Measurements from ENCODE around the gene RAI1. TPM values are rescaled to one million over a fixed set of nuclear protein-coding genes. Genes with fewer than 3 reads are reported as not detected.

Gene RAI1
- total and polyA plus RNA-seq, 10 of the 15 experiments (the other 5 are each of a cell fraction or from before 2014, with no cell fraction given) = 0.66 to 37.7 (median 6.0) TPM

DNA sequence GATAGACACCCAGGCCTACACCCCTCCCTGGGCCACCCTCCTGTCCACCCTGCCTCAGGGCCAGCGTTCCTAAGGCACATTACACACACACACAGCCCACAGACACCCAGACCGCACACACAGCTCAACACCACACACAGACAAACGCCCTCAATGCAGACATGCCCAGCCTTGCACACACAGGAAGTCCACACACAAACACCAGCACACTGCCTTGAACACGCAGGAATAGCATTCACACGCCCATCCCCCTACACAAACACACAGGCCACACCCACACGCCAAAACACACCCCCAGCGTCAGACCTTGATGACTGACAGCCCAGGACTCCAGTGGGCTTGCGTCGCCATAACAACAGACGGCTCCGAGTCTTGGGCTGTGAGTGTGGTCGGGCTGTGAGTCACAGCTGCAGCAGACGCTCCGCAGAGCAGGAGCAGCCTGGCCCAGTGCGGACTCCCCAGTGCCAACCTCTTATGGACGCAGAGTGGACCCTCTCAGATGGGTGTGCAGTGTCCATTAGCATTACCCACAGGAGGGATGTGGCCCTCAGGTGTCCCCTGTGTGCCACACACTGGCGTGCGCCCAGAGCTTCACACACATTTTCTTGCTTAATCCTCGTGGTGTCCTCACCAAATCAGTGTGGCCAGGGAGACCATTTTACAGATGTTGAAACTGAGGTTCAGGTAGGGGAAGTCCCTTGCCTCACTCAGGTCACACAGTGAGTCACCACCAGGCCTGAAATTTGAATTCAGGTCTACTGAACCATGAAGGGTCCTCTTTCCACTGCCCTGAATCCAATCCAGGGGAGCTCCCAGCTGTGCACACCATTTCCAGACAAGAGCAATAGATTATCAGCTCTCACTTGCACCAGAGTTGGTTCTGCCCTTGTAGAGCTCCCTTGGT, 17.8 kb upstream of the RAI1 start (continued):
- TF ChIP-seq, protein P1, sequence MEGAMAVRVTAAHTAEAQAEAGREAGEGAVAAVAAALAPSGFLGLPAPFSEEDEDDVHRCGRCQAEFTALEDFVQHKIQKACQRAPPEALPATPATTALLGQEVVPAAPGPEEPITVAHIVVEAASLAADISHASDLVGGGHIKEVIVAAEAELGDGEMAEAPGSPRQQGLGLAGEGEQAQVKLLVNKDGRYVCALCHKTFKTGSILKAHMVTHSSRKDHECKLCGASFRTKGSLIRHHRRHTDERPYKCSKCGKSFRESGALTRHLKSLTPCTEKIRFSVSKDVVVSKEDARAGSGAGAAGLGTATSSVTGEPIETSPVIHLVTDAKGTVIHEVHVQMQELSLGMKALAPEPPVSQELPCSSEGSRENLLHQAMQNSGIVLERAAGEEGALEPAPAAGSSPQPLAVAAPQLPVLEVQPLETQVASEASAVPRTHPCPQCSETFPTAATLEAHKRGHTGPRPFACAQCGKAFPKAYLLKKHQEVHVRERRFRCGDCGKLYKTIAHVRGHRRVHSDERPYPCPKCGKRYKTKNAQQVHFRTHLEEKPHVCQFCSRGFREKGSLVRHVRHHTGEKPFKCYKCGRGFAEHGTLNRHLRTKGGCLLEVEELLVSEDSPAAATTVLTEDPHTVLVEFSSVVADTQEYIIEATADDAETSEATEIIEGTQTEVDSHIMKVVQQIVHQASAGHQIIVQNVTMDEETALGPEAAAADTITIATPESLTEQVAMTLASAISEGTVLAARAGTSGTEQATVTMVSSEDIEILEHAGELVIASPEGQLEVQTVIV (IDR thresholded peaks at IDR 0.05; ENCODE audit: borderline replicate concordance, partially characterized antibody) = no peak
- TF ChIP-seq SREBF1 (IDR thresholded peaks at IDR 0.05; ENCODE audit: low read length) = no peak
- TF ChIP-seq POU2F2 (IDR thresholded peaks at IDR 0.05; ENCODE audit: borderline replicate concordance, low read depth, low read length) = no peak
- TF ChIP-seq FOXK2 (IDR thresholded peaks at IDR 0.05) = no peak
- TF ChIP-seq, protein P2, sequence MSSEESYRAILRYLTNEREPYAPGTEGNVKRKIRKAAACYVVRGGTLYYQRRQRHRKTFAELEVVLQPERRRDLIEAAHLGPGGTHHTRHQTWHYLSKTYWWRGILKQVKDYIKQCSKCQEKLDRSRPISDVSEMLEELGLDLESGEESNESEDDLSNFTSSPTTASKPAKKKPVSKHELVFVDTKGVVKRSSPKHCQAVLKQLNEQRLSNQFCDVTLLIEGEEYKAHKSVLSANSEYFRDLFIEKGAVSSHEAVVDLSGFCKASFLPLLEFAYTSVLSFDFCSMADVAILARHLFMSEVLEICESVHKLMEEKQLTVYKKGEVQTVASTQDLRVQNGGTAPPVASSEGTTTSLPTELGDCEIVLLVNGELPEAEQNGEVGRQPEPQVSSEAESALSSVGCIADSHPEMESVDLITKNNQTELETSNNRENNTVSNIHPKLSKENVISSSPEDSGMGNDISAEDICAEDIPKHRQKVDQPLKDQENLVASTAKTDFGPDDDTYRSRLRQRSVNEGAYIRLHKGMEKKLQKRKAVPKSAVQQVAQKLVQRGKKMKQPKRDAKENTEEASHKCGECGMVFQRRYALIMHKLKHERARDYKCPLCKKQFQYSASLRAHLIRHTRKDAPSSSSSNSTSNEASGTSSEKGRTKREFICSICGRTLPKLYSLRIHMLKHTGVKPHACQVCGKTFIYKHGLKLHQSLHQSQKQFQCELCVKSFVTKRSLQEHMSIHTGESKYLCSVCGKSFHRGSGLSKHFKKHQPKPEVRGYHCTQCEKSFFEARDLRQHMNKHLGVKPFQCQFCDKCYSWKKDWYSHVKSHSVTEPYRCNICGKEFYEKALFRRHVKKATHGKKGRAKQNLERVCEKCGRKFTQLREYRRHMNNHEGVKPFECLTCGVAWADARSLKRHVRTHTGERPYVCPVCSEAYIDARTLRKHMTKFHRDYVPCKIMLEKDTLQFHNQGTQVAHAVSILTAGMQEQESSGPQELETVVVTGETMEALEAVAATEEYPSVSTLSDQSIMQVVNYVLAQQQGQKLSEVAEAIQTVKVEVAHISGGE (CRISPR knock-in tag; IDR thresholded peaks at IDR 0.05) = 0 out of 2 replicates have a peak, but pooled peaks have one; percentile 12
- peak; percentile 13 for TF ChIP-seq SP1 (IDR thresholded peaks at IDR 0.05; ENCODE audit: low read depth, low read length)
- TF ChIP-seq CEBPB (IDR thresholded peaks at IDR 0.05; ENCODE audit: borderline replicate concordance in 1 of 2, low read depth in 2 of 2, low read length in 2 of 2) = no peak
- peak; percentile 75 for TF ChIP-seq NBN (IDR thresholded peaks at IDR 0.05)
- peak; percentile 68; the same call in 1 of the 2 replicates for TF ChIP-seq CBFB (IDR thresholded peaks at IDR 0.05; ENCODE audit: low read depth)
- TF ChIP-seq, protein P3, sequence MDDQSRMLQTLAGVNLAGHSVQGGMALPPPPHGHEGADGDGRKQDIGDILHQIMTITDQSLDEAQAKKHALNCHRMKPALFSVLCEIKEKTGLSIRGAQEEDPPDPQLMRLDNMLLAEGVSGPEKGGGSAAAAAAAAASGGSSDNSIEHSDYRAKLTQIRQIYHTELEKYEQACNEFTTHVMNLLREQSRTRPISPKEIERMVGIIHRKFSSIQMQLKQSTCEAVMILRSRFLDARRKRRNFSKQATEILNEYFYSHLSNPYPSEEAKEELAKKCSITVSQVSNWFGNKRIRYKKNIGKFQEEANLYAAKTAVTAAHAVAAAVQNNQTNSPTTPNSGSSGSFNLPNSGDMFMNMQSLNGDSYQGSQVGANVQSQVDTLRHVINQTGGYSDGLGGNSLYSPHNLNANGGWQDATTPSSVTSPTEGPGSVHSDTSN (IDR thresholded peaks at IDR 0.05; ENCODE audit: insufficient replicate concordance, low read depth, low read length) = peak; percentile 97
- no peak for TF ChIP-seq NR2C2 (IDR thresholded peaks at IDR 0.05; ENCODE audit: borderline replicate concordance, control insufficient read depth, insufficient read length, low read depth)
- TF ChIP-seq, protein P4, sequence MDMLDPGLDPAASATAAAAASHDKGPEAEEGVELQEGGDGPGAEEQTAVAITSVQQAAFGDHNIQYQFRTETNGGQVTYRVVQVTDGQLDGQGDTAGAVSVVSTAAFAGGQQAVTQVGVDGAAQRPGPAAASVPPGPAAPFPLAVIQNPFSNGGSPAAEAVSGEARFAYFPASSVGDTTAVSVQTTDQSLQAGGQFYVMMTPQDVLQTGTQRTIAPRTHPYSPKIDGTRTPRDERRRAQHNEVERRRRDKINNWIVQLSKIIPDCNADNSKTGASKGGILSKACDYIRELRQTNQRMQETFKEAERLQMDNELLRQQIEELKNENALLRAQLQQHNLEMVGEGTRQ (IDR thresholded peaks at IDR 0.05; ENCODE audit: borderline replicate concordance, low read depth, low read length) = no peak
- no peak for TF ChIP-seq NRF1 (conservative IDR thresholded peaks at IDR 0.05; ENCODE audit: low read depth, low read length)
- TF ChIP-seq TAF1 (IDR thresholded peaks at IDR 0.05; ENCODE audit: borderline replicate concordance, low read depth, low read length) = no peak
- no peak for TF ChIP-seq SMAD5 (IDR thresholded peaks at IDR 0.05; ENCODE audit: low read depth)
- TF ChIP-seq, protein P5, sequence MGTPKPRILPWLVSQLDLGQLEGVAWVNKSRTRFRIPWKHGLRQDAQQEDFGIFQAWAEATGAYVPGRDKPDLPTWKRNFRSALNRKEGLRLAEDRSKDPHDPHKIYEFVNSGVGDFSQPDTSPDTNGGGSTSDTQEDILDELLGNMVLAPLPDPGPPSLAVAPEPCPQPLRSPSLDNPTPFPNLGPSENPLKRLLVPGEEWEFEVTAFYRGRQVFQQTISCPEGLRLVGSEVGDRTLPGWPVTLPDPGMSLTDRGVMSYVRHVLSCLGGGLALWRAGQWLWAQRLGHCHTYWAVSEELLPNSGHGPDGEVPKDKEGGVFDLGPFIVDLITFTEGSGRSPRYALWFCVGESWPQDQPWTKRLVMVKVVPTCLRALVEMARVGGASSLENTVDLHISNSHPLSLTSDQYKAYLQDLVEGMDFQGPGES (IDR thresholded peaks at IDR 0.05) = no peak
- no peak; the same call in 1 of the 2 replicates for TF ChIP-seq NFYB (IDR thresholded peaks at IDR 0.05; ENCODE audit: insufficient read depth, low read depth, low read length)
